HepG2 (cell line): ENCODE measurements around the gene POLR3GL.

Experiments used
- HDAC2 ChIP-seq: sonication (generic); formaldehyde crosslinking; IDR thresholded peaks from 2 replicates; pipeline ENCODE4 v1.4.0; 2020; ENCODE audit warnings: missing genetic modification reagents
- ZNF430 ChIP-seq: sonication (generic); formaldehyde crosslinking; IDR thresholded peaks from 2 replicates; pipeline ENCODE4 v1.9.0; 2021; ENCODE audit warnings: mild to moderate bottlenecking, missing genetic modification reagents
- TF ChIP-seq, protein P1 (sequence below), 2 experiments: IDR thresholded peaks; 2 replicates each; pipeline ENCODE4 v1.6.1; 2011 to 2012; ENCODE audit warnings: low read length in 2 of 2, borderline replicate concordance in 1 of 2, low read depth in 1 of 2, mild to moderate bottlenecking in 1 of 2, moderate library complexity in 1 of 2
- TF ChIP-seq, protein P2 (sequence below): sonication (generic); formaldehyde crosslinking; IDR thresholded peaks from 2 replicates; pipeline ENCODE4 v1.4.0; 2020; ENCODE audit warnings: missing genetic modification reagents, borderline replicate concordance

DNA sequence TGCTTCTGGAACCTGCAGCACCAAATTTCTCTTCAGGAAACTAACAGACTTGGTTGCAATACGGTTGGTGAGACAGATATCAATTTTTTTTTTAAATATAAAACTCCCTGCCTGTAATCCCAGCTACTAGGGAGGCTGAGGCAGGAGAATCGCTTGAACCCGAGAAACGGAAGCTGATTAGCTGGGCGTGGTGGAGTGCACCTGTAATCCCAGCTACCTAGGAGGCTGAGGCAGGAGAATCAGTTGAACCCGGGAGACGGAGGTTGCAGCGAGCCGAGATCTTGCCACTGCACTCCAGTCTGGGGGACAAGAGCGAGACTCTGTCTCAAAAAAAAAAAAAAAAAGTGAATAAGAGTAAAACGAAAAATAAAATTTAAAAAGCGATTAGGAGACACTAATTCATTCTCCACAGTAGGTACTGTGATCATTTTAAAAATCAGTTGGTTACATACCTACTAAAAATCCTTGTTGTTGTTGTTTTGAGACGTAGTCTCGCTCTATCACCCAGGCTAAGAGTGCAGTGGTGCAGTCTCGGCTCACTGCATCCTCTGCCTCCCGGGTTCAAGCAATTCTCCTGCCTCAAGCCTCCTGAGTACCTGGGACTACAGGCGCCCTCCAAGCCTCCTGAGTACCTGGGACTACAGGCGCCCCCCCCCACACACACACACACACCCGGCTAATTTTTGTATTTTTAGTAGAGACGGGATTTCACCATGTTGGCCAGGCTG is 36.4 kb upstream of the POLR3GL start:
- TF ChIP-seq HDAC2 (CRISPR knock-in tag) (no peak), ZNF430 (no peak)
- TF ChIP-seq, protein P1, sequence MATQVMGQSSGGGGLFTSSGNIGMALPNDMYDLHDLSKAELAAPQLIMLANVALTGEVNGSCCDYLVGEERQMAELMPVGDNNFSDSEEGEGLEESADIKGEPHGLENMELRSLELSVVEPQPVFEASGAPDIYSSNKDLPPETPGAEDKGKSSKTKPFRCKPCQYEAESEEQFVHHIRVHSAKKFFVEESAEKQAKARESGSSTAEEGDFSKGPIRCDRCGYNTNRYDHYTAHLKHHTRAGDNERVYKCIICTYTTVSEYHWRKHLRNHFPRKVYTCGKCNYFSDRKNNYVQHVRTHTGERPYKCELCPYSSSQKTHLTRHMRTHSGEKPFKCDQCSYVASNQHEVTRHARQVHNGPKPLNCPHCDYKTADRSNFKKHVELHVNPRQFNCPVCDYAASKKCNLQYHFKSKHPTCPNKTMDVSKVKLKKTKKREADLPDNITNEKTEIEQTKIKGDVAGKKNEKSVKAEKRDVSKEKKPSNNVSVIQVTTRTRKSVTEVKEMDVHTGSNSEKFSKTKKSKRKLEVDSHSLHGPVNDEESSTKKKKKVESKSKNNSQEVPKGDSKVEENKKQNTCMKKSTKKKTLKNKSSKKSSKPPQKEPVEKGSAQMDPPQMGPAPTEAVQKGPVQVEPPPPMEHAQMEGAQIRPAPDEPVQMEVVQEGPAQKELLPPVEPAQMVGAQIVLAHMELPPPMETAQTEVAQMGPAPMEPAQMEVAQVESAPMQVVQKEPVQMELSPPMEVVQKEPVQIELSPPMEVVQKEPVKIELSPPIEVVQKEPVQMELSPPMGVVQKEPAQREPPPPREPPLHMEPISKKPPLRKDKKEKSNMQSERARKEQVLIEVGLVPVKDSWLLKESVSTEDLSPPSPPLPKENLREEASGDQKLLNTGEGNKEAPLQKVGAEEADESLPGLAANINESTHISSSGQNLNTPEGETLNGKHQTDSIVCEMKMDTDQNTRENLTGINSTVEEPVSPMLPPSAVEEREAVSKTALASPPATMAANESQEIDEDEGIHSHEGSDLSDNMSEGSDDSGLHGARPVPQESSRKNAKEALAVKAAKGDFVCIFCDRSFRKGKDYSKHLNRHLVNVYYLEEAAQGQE (IDR thresholded peaks at IDR 0.05; ENCODE audit: borderline replicate concordance in 1 of 2, low read depth in 1 of 2, low read length in 2 of 2) = no peak
- TF ChIP-seq, protein P2, sequence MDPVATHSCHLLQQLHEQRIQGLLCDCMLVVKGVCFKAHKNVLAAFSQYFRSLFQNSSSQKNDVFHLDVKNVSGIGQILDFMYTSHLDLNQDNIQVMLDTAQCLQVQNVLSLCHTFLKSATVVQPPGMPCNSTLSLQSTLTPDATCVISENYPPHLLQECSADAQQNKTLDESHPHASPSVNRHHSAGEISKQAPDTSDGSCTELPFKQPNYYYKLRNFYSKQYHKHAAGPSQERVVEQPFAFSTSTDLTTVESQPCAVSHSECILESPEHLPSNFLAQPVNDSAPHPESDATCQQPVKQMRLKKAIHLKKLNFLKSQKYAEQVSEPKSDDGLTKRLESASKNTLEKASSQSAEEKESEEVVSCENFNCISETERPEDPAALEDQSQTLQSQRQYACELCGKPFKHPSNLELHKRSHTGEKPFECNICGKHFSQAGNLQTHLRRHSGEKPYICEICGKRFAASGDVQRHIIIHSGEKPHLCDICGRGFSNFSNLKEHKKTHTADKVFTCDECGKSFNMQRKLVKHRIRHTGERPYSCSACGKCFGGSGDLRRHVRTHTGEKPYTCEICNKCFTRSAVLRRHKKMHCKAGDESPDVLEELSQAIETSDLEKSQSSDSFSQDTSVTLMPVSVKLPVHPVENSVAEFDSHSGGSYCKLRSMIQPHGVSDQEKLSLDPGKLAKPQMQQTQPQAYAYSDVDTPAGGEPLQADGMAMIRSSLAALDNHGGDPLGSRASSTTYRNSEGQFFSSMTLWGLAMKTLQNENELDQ (CRISPR knock-in tag) = no peak
